Activated B cell treated with CpG ODN at 0.5 μM for 24 hours (primary cell): ENCODE results near the gene KIF20A. TPM values are rescaled to one million over a fixed set of nuclear protein-coding genes. Genes with fewer than 3 reads are reported as not detected.

Source experiments
- ATAC-seq: fragments of 200-7000 bp; cut with Tn5 transposase; one replicate; pipeline ENCODE4 v1.10.0; 2021; ENCODE audit warnings: low read depth, mild to moderate bottlenecking, moderate library complexity
- CTCF ChIA-PET: fragments of 350-600 bp; sonication (Branson Sonifier 250); formaldehyde crosslinking; loops from one replicate; lab custom pipeline; 2021; ENCODE audit warnings: antibody characterized with exemption; lab: Charles Lee
- POLR2A ChIA-PET: fragments of 350-600 bp; sonication (Branson Sonifier 250); formaldehyde crosslinking; loops from one replicate; lab custom pipeline; 2021; ENCODE audit warnings: antibody characterized with exemption; lab: Charles Lee
- DNase-seq: peaks from one replicate; pipeline ENCODE4 v3.0.0; 2022
- H3K27ac Mint-ChIP-seq: one replicate; pipeline ENCODE4 v1.8.0; 2020; ENCODE audit warnings: mixed read lengths
- H3K27me3 Mint-ChIP-seq: one replicate; pipeline ENCODE4 v1.8.0; 2021; ENCODE audit warnings: mixed read lengths
- H3K36me3 Mint-ChIP-seq: one replicate; pipeline ENCODE4 v1.8.0; 2021; ENCODE audit warnings: low read depth, mixed read lengths
- H3K4me1 Mint-ChIP-seq: one replicate; pipeline ENCODE4 v1.8.0; 2021; ENCODE audit warnings: mixed read lengths
- H3K4me3 Mint-ChIP-seq: one replicate; pipeline ENCODE4 v1.8.0; 2020; ENCODE audit warnings: mild to moderate bottlenecking, mixed read lengths
- H3K9me3 Mint-ChIP-seq: one replicate; pipeline ENCODE4 v1.8.0; 2020; ENCODE audit warnings: mixed read lengths
- CTCF ChIP-seq: fragments of 200-600 bp; IDR thresholded peaks from one replicate; pipeline ENCODE4 v1.8.0; 2022; ENCODE audit warnings: antibody characterized with exemption, mild to moderate bottlenecking
- intact Hi-C: fragments of 100-400 bp; cut with micrococcal nuclease; formaldehyde crosslinking; loops from one replicate; pipeline ENCODE4 v1.15.1; 2024
- total RNA-seq: library from RNA; stranded (reverse); gene quantifications from 2 replicates; pipeline ENCODE4 v1.2.3, GENCODE V29; 2022

KIF20A gene
- total RNA-seq, 1 donor from 2014 or later: 0.40 TPM

- Mint-ChIP-seq H3K4me3 (no peak overlapping the region), H3K27me3 (peaks cover 20% of the 10 kb centered on the region), H3K36me3 (no peaks in the 10 kb centered on the region), H3K27ac (no peak overlapping the region), H3K4me1 (no peaks in the 10 kb centered on the region), H3K9me3 (peaks cover 3% of the 10 kb centered on the region)
- intact Hi-C loops: no loop called here
- CTCF ChIA-PET: no interaction called here
- POLR2A ChIA-PET: interaction anchor here (0.6 kb wide), 1 partner anchor 24 kb away, joined by 4 read pairs; no protein-coding TSS in a partner anchor
- DNase-seq: no peak
- no peak for TF ChIP-seq CTCF
- ATAC-seq: no peak
Measured at GRCh38 chr5:138230981-138231589, 52.2 kb downstream of the KIF20A start.

DNA sequence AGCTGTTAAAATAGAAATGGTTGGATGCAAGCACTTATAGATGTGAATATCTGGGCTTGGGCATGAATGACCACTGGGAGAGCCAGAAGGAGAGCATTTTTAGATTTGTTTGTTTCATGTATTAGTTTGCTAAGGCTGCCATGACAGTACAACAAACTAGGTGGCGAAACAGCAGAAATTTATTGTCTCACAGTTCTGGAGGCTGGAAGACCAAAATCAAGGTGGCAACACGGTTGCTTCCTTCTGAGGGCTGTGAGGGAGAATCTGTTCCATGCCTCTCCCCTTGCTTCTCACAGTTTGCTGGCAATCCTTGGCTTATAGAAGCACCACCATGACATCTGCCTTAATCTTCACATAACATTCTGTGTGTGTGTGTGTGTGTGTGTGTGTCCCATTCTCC, 54.4 kb downstream of the KIF20A start:
- DNase-seq (no peak), ATAC-seq (no peak)
- H3K4me1 Mint-ChIP-seq: no peaks in the 10 kb centered on the region
- no peak overlapping the region for H3K27ac Mint-ChIP-seq
- H3K9me3 Mint-ChIP-seq: no peaks in the 10 kb centered on the region
- no peak for TF ChIP-seq CTCF
- CTCF ChIA-PET: no interaction called here
- no peaks in the 10 kb centered on the region for H3K36me3 Mint-ChIP-seq
- intact Hi-C loops: no loop called here
- peaks cover 24% of the 10 kb centered on the region for H3K27me3 Mint-ChIP-seq
- POLR2A ChIA-PET: no interaction called here
- no peak overlapping the region for H3K4me3 Mint-ChIP-seq

GRCh38 chr5:138234651-138235050, 55.7 kb downstream of the KIF20A start:
- DNase-seq (no peak), ATAC-seq (no peak)
- Mint-ChIP-seq H3K9me3 (no peaks in the 10 kb centered on the region), H3K4me1 (no peaks in the 10 kb centered on the region), H3K27ac (no peak overlapping the region), H3K36me3 (no peaks in the 10 kb centered on the region), H3K4me3 (no peak overlapping the region), H3K27me3 (peaks cover 26% of the 10 kb centered on the region)
- CTCF ChIA-PET: no interaction called here
- POLR2A ChIA-PET: no interaction called here
- no peak for TF ChIP-seq CTCF
- intact Hi-C loops: no loop called here

Other genes with a start within 250 kb of the KIF20A start
- gene FAM13B, start 146.0 kb upstream of the KIF20A start, total RNA-seq: 76.6 and 84.1 TPM in 2 replicates
- not detected in 2 replicates for gene WNT8A, start 95.1 kb upstream of the KIF20A start, total RNA-seq
- not detected in 2 replicates for gene NME5, start 39.7 kb upstream of the KIF20A start, total RNA-seq
- 63.5 and 77.8 TPM in 2 replicates for gene BRD8, start 482 bp upstream of the KIF20A start, total RNA-seq
- gene CDC23, start 34.2 kb downstream of the KIF20A start, total RNA-seq: 31.9 and 35.0 TPM in 2 replicates
- gene GFRA3, start 95.5 kb downstream of the KIF20A start, total RNA-seq: not detected in 2 replicates
- 0.42 TPM in 1 of 2 replicates, not detected in the other for gene CDC25C, start 152.7 kb downstream of the KIF20A start, total RNA-seq
- 23.5 and 24.9 TPM in 2 replicates for gene FAM53C, start 159.2 kb downstream of the KIF20A start, total RNA-seq
- gene KDM3B, start 173.6 kb downstream of the KIF20A start, total RNA-seq: 85.5 and 94.0 TPM in 2 replicates